Mesendoderm (in vitro differentiated cells): ENCODE measurements around the gene PEX11G.

Source experiments
- DNase-seq: peaks from one replicate; pipeline ENCODE4 v3.0.0; 2013
- H2AK5ac ChIP-seq: 2 replicates; pipeline ENCODE4 v1.6.1; 2013; ENCODE audit warnings: low read length, inconsistent platforms
- H2BK120ac ChIP-seq: 2 replicates; pipeline ENCODE4 v1.6.1; 2013; ENCODE audit warnings: low read depth, mild to moderate bottlenecking, low read length, moderate library complexity, mixed read lengths
- H2BK15ac ChIP-seq: replicated peaks from 2 replicates; pipeline ENCODE4 v1.6.1; 2013; ENCODE audit warnings: low read depth, mild to moderate bottlenecking, moderate library complexity
- H2BK5ac ChIP-seq: 2 replicates; pipeline ENCODE4 v1.6.1; 2013; ENCODE audit warnings: low read length, inconsistent platforms
- H3K18ac ChIP-seq: 2 replicates; pipeline ENCODE4 v1.6.1; 2013; ENCODE audit warnings: mild to moderate bottlenecking, low read length, mixed read lengths
- H3K23ac ChIP-seq: one replicate; pipeline ENCODE4 v1.6.1; 2013; ENCODE audit warnings: low read length
- H3K27ac ChIP-seq: 2 replicates; pipeline ENCODE4 v1.5.1; 2013; ENCODE audit warnings: low read depth, mild to moderate bottlenecking, inconsistent platforms, low read length, moderate library complexity
- H3K27me3 ChIP-seq: 2 replicates; pipeline ENCODE4 v1.6.1; 2013; ENCODE audit warnings: low read length, control low read depth, mild to moderate bottlenecking, inconsistent platforms; ENCODE audit not compliant: insufficient read depth, poor library complexity
- H3K36me3 ChIP-seq: 2 replicates; pipeline ENCODE4 v1.6.1; 2013; ENCODE audit warnings: low read length, inconsistent platforms; ENCODE audit not compliant: control insufficient read depth, insufficient read depth
- H3K4ac ChIP-seq: one replicate; pipeline ENCODE4 v1.6.1; 2013; ENCODE audit warnings: low read depth, mild to moderate bottlenecking, low read length, moderate library complexity
- H3K4me1 ChIP-seq: 2 replicates; pipeline ENCODE4 v1.6.1; 2013; ENCODE audit warnings: low read depth, low read length, inconsistent platforms; ENCODE audit not compliant: control insufficient read depth
- H3K4me2 ChIP-seq: 2 replicates; pipeline ENCODE4 v1.6.1; 2013; ENCODE audit warnings: low read length
- H3K4me3 ChIP-seq: 2 replicates; pipeline ENCODE4 v1.5.1; 2013; ENCODE audit warnings: mild to moderate bottlenecking, low read length
- H3K56ac ChIP-seq: one replicate; pipeline ENCODE4 v1.6.1; 2013; ENCODE audit warnings: low read length
- H3K79me1 ChIP-seq: 2 replicates; pipeline ENCODE4 v1.6.1; 2013; ENCODE audit warnings: low read length, inconsistent platforms
- H3K79me2 ChIP-seq: 2 replicates; pipeline ENCODE4 v1.6.1; 2013; ENCODE audit warnings: mild to moderate bottlenecking, low read length; ENCODE audit not compliant: control insufficient read depth, insufficient read depth
- H3K9ac ChIP-seq: 2 replicates; pipeline ENCODE4 v1.6.1; 2013; ENCODE audit warnings: low read length, inconsistent platforms
- H4K5ac ChIP-seq: one replicate; pipeline ENCODE4 v1.6.1; 2013; ENCODE audit warnings: low read length
- H4K8ac ChIP-seq: one replicate; pipeline ENCODE4 v1.6.1; 2013; ENCODE audit warnings: low read depth, mild to moderate bottlenecking, control low read depth, low read length, moderate library complexity
- WGBS: extraction: QIAGEN DNeasy Blood & Tissue Kit; methylation state at CpG from one replicate; pipeline ENCODE4 v1.1.7; 2013; ENCODE audit warnings: low lambda C conversion rate, missing lambda C conversion rate; ENCODE audit not compliant: insufficient coverage; ENCODE audit errors: extremely low coverage; 5-methylcytosine and 5-hydroxymethylcytosine counted together

Gene PEX11G

DNA sequence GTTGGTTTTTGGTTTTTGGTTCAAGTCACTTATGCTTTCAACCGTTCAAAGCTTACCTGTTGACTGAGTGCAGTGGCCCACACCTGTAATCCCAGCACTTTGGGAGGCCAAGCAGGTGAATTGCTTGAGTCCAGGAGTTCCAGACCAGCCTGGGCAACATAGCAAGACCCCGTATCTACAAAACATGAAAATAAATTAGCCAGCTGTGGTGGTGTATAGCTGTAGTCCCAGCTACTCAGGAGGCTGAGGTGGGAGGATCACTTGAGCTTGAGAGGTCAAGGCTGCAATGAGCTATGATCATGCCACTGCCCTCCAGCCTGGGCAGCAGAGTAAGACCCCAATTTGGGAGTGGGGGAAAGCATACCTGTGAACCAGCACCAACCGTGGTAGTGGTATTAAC, 43.7 kb downstream of the PEX11G start:
- H2AK5ac ChIP-seq, result no peak overlapping the region
- no peak overlapping the region for H4K8ac ChIP-seq
- H3K79me2 ChIP-seq, result no peaks in the 10 kb centered on the region
- no peak overlapping the region for H3K18ac ChIP-seq
- no peak overlapping the region for H3K23ac ChIP-seq
- H4K5ac ChIP-seq, result no peak overlapping the region
- H3K4me1 ChIP-seq, result no peaks in the 10 kb centered on the region
- WGBS, result no CpG with 5 or more reads among the region's 3 CpGs
- H3K4me2 ChIP-seq, result no peak overlapping the region
- no peaks in the 10 kb centered on the region for H3K36me3 ChIP-seq
- no peak overlapping the region for H3K4ac ChIP-seq
- H2BK15ac ChIP-seq, result no peak overlapping the region
- no peaks in the 10 kb centered on the region for H3K27me3 ChIP-seq
- no peak overlapping the region for H2BK5ac ChIP-seq
- H3K56ac ChIP-seq, result no peak overlapping the region
- H3K79me1 ChIP-seq, result peaks cover under 1% of the 10 kb centered on the region
- no peak overlapping the region for H3K9ac ChIP-seq
- no peak overlapping the region for H2BK120ac ChIP-seq
- no peak overlapping the region for H3K27ac ChIP-seq
- no peak overlapping the region for H3K4me3 ChIP-seq
- DNase-seq, result no peak

DNA sequence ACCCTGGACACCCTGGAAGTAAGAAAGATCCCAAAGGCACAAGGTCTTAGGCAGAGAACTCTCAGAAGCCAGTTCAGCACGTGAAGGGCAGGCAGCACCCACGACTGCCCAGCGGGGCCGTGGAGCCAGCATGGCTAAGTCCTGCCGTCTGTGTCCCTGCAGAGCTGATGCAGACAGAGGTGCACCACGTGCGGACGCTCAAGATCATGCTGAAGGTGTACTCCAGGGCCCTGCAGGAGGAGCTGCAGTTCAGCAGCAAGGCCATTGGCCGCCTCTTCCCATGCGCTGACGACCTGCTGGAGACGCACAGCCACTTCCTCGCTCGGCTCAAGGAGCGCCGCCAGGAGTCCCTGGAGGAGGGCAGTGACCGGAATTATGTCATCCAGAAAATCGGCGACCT, 44.8 kb downstream of the PEX11G start:
- H4K5ac ChIP-seq, result no peak overlapping the region
- no peak for DNase-seq
- no peaks in the 10 kb centered on the region for H3K4me1 ChIP-seq
- H2BK120ac ChIP-seq, result no peak overlapping the region
- no peak overlapping the region for H3K18ac ChIP-seq
- no peaks in the 10 kb centered on the region for H3K79me2 ChIP-seq
- H3K36me3 ChIP-seq, result no peaks in the 10 kb centered on the region
- no peak overlapping the region for H2BK5ac ChIP-seq
- H3K4ac ChIP-seq, result no peak overlapping the region
- H3K27me3 ChIP-seq, result no peaks in the 10 kb centered on the region
- no peak overlapping the region for H3K4me2 ChIP-seq
- no peak overlapping the region for H3K4me3 ChIP-seq
- no peak overlapping the region for H3K56ac ChIP-seq
- no peaks in the 10 kb centered on the region for H3K79me1 ChIP-seq
- H2AK5ac ChIP-seq, result no peak overlapping the region
- H4K8ac ChIP-seq, result no peak overlapping the region
- H3K23ac ChIP-seq, result no peak overlapping the region
- H2BK15ac ChIP-seq, result no peak overlapping the region
- H3K9ac ChIP-seq, result no peak overlapping the region
- WGBS, result no CpG with 5 or more reads among the region's 19 CpGs
- H3K27ac ChIP-seq, result no peak overlapping the region

DNA sequence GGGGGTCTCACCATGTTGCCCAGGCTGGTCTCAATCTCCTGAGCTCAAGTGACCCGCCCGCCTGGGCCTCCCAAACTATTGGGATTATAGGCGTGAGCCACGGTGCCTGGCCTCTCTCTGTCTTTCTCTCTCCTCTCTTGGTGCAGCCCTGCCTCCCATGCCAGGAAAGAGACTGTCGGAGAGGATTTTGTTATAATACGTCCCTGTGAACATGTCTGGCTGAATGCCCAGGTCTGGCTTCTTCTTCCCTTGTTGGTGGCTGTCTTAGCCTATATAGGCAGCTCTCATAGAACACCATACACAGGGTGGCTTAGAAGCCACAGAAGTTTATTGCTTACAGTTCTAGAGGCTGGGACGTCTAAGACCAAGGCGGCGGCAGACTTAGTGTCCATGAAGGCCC, 46.4 kb downstream of the PEX11G start:
- Histone ChIP-seq H3K23ac (no peak overlapping the region), H2BK15ac (no peak overlapping the region), H3K9ac (no peak overlapping the region), H2AK5ac (no peak overlapping the region), H3K18ac (no peak overlapping the region), H3K56ac (no peak overlapping the region), H2BK120ac (no peak overlapping the region), H3K36me3 (no peaks in the 10 kb centered on the region), H3K4ac (no peak overlapping the region), H3K79me1 (no peaks in the 10 kb centered on the region), H4K5ac (no peak overlapping the region), H2BK5ac (no peak overlapping the region), H3K4me1 (no peaks in the 10 kb centered on the region), H4K8ac (no peak overlapping the region), H3K4me3 (no peak overlapping the region), H3K27me3 (no peaks in the 10 kb centered on the region), H3K79me2 (no peaks in the 10 kb centered on the region), H3K4me2 (no peak overlapping the region), H3K27ac (no peak overlapping the region)
- no CpG with 5 or more reads among the region's 9 CpGs for WGBS
- no peak for DNase-seq

DNA sequence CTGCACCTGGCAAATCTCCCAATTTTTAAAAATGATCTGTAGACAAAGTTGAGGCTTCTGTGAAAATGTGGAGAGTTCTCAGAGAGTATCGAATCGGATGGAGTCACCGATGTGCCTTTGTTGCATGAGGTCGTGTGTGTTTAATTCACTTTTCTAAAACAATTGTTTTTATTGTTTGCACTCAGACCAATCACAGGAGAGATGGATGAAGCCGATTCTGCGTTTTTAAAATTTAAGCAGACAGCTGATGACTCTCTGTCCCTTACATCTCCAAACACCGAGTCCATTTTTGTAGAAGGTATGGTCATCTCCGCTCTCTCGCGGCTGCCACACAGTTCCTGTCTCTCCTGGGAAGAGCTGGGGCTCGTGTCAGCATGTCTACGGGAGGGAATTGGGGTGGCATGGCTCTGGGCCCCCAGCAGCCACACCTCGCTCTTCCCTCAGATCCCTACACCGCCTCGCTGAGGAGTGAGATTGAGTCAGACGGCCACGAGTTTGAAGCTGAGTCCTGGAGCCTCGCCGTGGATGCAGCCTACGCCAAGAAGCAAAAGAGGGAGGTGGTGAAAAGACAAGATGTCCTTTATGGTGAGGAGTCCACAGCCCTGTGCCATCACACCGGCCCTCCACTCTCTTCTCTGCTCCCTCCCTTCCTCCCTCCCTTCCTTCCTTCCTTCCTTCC, 47.2 kb downstream of the PEX11G start:
- Histone ChIP-seq H3K27me3 (no peaks in the 10 kb centered on the region), H3K4me1 (no peaks in the 10 kb centered on the region), H2BK5ac (no peak overlapping the region), H3K36me3 (no peaks in the 10 kb centered on the region), H3K23ac (no peak overlapping the region), H3K9ac (no peak overlapping the region), H2BK120ac (no peak overlapping the region), H3K27ac (no peak overlapping the region), H3K79me2 (no peaks in the 10 kb centered on the region), H2AK5ac (no peak overlapping the region), H3K4ac (no peak overlapping the region), H3K56ac (no peak overlapping the region), H3K4me2 (no peak overlapping the region), H4K5ac (no peak overlapping the region), H3K79me1 (no peaks in the 10 kb centered on the region), H2BK15ac (no peak overlapping the region), H4K8ac (no peak overlapping the region), H3K4me3 (no peak overlapping the region), H3K18ac (no peak overlapping the region)
- WGBS, result no CpG with 5 or more reads among the region's 21 CpGs
- no peak for DNase-seq

DNA sequence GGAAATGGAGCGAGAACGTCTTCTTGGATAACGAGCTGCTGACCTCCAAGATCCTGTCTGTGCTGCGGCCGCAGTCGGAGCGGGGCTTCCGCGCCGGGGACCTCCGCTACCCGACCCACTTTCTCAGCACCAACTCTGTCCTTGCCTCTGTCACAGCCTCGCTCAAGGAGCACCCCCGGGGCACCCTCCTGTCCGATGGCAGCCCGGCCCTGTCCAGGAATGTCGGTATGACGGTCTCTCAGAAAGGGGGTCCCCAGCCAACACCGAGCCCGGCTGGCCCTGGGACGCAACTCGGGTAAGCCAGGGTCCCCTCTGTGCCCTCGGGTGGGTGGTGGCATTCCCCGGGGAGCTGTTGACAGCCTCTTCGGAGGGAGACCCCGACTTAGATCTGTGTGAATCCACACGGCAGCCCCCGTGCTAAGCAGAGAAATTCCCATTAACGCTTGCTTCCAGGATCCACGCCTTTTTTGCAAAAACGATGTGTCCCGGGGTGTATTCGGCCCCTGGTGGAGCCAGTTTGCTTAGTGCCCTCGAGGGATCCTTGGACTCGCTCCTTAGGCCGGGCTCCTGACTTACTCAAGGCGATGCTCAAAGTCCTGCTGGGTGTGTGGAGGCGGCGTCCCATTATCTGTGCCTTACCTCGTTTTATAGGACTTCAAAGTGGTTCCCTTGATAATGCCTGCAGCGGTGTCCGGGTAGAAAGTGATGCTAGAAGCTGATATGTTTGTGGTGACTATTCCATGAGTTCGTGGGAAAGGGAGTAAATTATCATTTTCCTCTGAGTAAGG, 48.5 kb downstream of the PEX11G start:
- no peak overlapping the region for H3K9ac ChIP-seq
- DNase-seq, result peak; percentile 23
- no peaks in the 10 kb centered on the region for H3K79me2 ChIP-seq
- no CpG with 5 or more reads among the region's 43 CpGs for WGBS
- no peak overlapping the region for H3K56ac ChIP-seq
- no peak overlapping the region for H2BK5ac ChIP-seq
- H2BK120ac ChIP-seq, result no peak overlapping the region
- H4K5ac ChIP-seq, result no peak overlapping the region
- no peaks in the 10 kb centered on the region for H3K4me1 ChIP-seq
- H3K23ac ChIP-seq, result no peak overlapping the region
- no peak overlapping the region for H3K4me3 ChIP-seq
- H2AK5ac ChIP-seq, result no peak overlapping the region
- no peaks in the 10 kb centered on the region for H3K36me3 ChIP-seq
- H3K4me2 ChIP-seq, result no peak overlapping the region
- H4K8ac ChIP-seq, result no peak overlapping the region
- no peak overlapping the region for H3K18ac ChIP-seq
- H2BK15ac ChIP-seq, result no peak overlapping the region
- no peak overlapping the region for H3K4ac ChIP-seq
- H3K79me1 ChIP-seq, result no peaks in the 10 kb centered on the region
- no peak overlapping the region for H3K27ac ChIP-seq
- H3K27me3 ChIP-seq, result no peaks in the 10 kb centered on the region
